NK-92 treated with Interleukin-12 subunit alpha and Interleukin-12 subunit beta, amount 100 ng/mL, for 24 hours (cell line): ENCODE measurements around the gene CNN2.
A peak's percentile ranks its signal among the peaks of the same experiment; 100 is the strongest.

ENCODE experiments used
- DNase-seq: peaks from one replicate; lab custom pipeline; 2025; lab: John Stamatoyannopoulos, UW

CNN2 gene

GRCh38 chr19:1049106-1049505 is 22.7 kb downstream of the CNN2 start:
- no peak for DNase-seq

GRCh38 chr19:1049800-1050199 is 23.4 kb downstream of the CNN2 start:
- no peak for DNase-seq

GRCh38 chr19:1050989-1051788 is 24.8 kb downstream of the CNN2 start:
- DNase-seq: no peak

- DNase-seq: no peak
Observed at GRCh38 chr19:1051791-1052190, 25.4 kb downstream of the CNN2 start.

- DNase-seq: no peak
Observed at GRCh38 chr19:1052349-1052975, 26.1 kb downstream of the CNN2 start.

GRCh38 chr19:1053176-1054101 is 27.0 kb downstream of the CNN2 start:
- DNase-seq: no peak

- no peak for DNase-seq
Observed at GRCh38 chr19:1054102-1055027, 28.0 kb downstream of the CNN2 start.

GRCh38 chr19:1055028-1055425 is 28.6 kb downstream of the CNN2 start:
- DNase-seq: no peak

- DNase-seq: no peak
Observed at GRCh38 chr19:1055886-1056620, 29.6 kb downstream of the CNN2 start.

- DNase-seq: no peak
Observed at GRCh38 chr19:1057176-1057855, 30.9 kb downstream of the CNN2 start.

- no peak for DNase-seq
Observed at GRCh38 chr19:1058112-1058511, 31.7 kb downstream of the CNN2 start.

- no peak for DNase-seq
Observed at GRCh38 chr19:1060689-1061088, 34.3 kb downstream of the CNN2 start.

GRCh38 chr19:1061987-1062386 is 35.6 kb downstream of the CNN2 start:
- DNase-seq: no peak

GRCh38 chr19:1062387-1063029 is 36.1 kb downstream of the CNN2 start:
- no peak for DNase-seq

GRCh38 chr19:1063030-1063908 is 36.9 kb downstream of the CNN2 start:
- DNase-seq: peak; percentile 72

- no peak for DNase-seq
Observed at GRCh38 chr19:1063909-1064660, 37.7 kb downstream of the CNN2 start.

GRCh38 chr19:1064661-1065605 is 38.5 kb downstream of the CNN2 start:
- DNase-seq: no peak
